ENCODE measurements around the gene SYTL2. TPM values are rescaled to one million over a fixed set of nuclear protein-coding genes. Genes with fewer than 3 reads are reported as not detected.

Gene SYTL2
- polyA plus RNA-seq, 1 donor from 2014 or later, result 2.3 TPM

GRCh38 chr11:85717429-85717828 is 93.5 kb downstream of the SYTL2 start:
- H3K9me2 ChIP-seq (ENCODE audit: insufficient read depth, low read length), result no peaks in the 10 kb centered on the region
- no peak overlapping the region for H3K4me3 ChIP-seq (ENCODE audit: low read length)
- H3K79me2 ChIP-seq (replicated peaks; ENCODE audit: insufficient read depth, low read length), result no peaks in the 10 kb centered on the region
- H3K27ac ChIP-seq (ENCODE audit: low read length), result no peak overlapping the region
- H2AFZ ChIP-seq (ENCODE audit: low read depth, low read length), result no peak overlapping the region
- no peaks in the 10 kb centered on the region for H3K36me3 ChIP-seq (ENCODE audit: insufficient read depth, low read length)
- TF ChIP-seq POLR2AphosphoS5 (IDR thresholded peaks at IDR 0.05), result no peak
- TF ChIP-seq MXI1 (conservative IDR thresholded peaks at IDR 0.05; ENCODE audit: poor library complexity, severe bottlenecking), result no peak
- no peak for TF ChIP-seq RAD21 (conservative IDR thresholded peaks at IDR 0.05)
- TF ChIP-seq REST (IDR thresholded peaks at IDR 0.05; ENCODE audit: borderline replicate concordance), result no peak
- no peak for TF ChIP-seq EP300 (conservative IDR thresholded peaks at IDR 0.05; ENCODE audit: poor library complexity, severe bottlenecking)
- TF ChIP-seq EZH2 (IDR thresholded peaks at IDR 0.05; ENCODE audit: borderline replicate concordance, insufficient read depth, low read length, poor library complexity, severe bottlenecking), result no peak
- no peak for TF ChIP-seq SMC3 (conservative IDR thresholded peaks at IDR 0.05; ENCODE audit: poor library complexity)
- TF ChIP-seq, protein P1, sequence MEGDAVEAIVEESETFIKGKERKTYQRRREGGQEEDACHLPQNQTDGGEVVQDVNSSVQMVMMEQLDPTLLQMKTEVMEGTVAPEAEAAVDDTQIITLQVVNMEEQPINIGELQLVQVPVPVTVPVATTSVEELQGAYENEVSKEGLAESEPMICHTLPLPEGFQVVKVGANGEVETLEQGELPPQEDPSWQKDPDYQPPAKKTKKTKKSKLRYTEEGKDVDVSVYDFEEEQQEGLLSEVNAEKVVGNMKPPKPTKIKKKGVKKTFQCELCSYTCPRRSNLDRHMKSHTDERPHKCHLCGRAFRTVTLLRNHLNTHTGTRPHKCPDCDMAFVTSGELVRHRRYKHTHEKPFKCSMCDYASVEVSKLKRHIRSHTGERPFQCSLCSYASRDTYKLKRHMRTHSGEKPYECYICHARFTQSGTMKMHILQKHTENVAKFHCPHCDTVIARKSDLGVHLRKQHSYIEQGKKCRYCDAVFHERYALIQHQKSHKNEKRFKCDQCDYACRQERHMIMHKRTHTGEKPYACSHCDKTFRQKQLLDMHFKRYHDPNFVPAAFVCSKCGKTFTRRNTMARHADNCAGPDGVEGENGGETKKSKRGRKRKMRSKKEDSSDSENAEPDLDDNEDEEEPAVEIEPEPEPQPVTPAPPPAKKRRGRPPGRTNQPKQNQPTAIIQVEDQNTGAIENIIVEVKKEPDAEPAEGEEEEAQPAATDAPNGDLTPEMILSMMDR (IDR thresholded peaks at IDR 0.05; ENCODE audit: poor library complexity, severe bottlenecking), result no peak
- no peak for TF ChIP-seq TAF1 (IDR thresholded peaks at IDR 0.05; ENCODE audit: low read depth)
- no peaks in the 10 kb centered on the region for H4K20me1 ChIP-seq (ENCODE audit: insufficient read depth)
- no peak overlapping the region for H3K4me2 ChIP-seq (ENCODE audit: low read length)
- no peak overlapping the region for H3K9ac ChIP-seq (ENCODE audit: low read length)
- H3K27me3 ChIP-seq (ENCODE audit: insufficient read depth, low read depth, low read length), result no peaks in the 10 kb centered on the region
- H3F3A ChIP-seq (ENCODE audit: insufficient read depth, low read length, poor library complexity, severe bottlenecking), result no peaks in the 10 kb centered on the region
- H3K9me3 ChIP-seq (ENCODE audit: low read length), result no peaks in the 10 kb centered on the region

GRCh38 chr11:85712953-85713352 is 98.0 kb downstream of the SYTL2 start:
- H3K4me2 ChIP-seq (ENCODE audit: low read length), result no peak overlapping the region
- no peaks in the 10 kb centered on the region for H3K9me2 ChIP-seq (ENCODE audit: insufficient read depth, low read length)
- no peaks in the 10 kb centered on the region for H3K27me3 ChIP-seq (ENCODE audit: insufficient read depth, low read depth, low read length)
- no peak overlapping the region for H3K4me3 ChIP-seq (ENCODE audit: low read length)
- no peaks in the 10 kb centered on the region for H4K20me1 ChIP-seq (ENCODE audit: insufficient read depth)
- H2AFZ ChIP-seq (ENCODE audit: low read depth, low read length), result no peak overlapping the region
- H3K36me3 ChIP-seq (ENCODE audit: insufficient read depth, low read length), result no peaks in the 10 kb centered on the region
- H3K9ac ChIP-seq (ENCODE audit: low read length), result no peak overlapping the region
- no peaks in the 10 kb centered on the region for H3K9me3 ChIP-seq (ENCODE audit: low read length)
- H3K79me2 ChIP-seq (replicated peaks; ENCODE audit: insufficient read depth, low read length), result no peaks in the 10 kb centered on the region
- no peaks in the 10 kb centered on the region for H3F3A ChIP-seq (ENCODE audit: insufficient read depth, low read length, poor library complexity, severe bottlenecking)
- no peak for TF ChIP-seq SMC3 (conservative IDR thresholded peaks at IDR 0.05; ENCODE audit: poor library complexity)
- TF ChIP-seq EP300 (conservative IDR thresholded peaks at IDR 0.05; ENCODE audit: poor library complexity, severe bottlenecking), result no peak
- TF ChIP-seq TAF1 (IDR thresholded peaks at IDR 0.05; ENCODE audit: low read depth), result no peak
- TF ChIP-seq EZH2 (IDR thresholded peaks at IDR 0.05; ENCODE audit: borderline replicate concordance, insufficient read depth, low read length, poor library complexity, severe bottlenecking), result no peak
- TF ChIP-seq POLR2AphosphoS5 (IDR thresholded peaks at IDR 0.05), result no peak
- TF ChIP-seq RAD21 (conservative IDR thresholded peaks at IDR 0.05), result no peak
- no peak for TF ChIP-seq MXI1 (conservative IDR thresholded peaks at IDR 0.05; ENCODE audit: poor library complexity, severe bottlenecking)
- TF ChIP-seq REST (IDR thresholded peaks at IDR 0.05; ENCODE audit: borderline replicate concordance), result no peak
- TF ChIP-seq, protein P1 (IDR thresholded peaks at IDR 0.05; ENCODE audit: poor library complexity, severe bottlenecking), result no peak
- no peak overlapping the region for H3K27ac ChIP-seq (ENCODE audit: low read length)

All from neural cell (in vitro differentiated cells).